HG03108 (cell line): ENCODE measurements around the gene C1QL4.

ENCODE experiments used
- ATAC-seq: cut with Tn5 transposase; IDR thresholded peaks from one replicate; pipeline ENCODE4 v1.9.1; 2021; ENCODE audit warnings: moderate library complexity; ENCODE audit not compliant: unreplicated experiment

C1QL4 gene

DNA sequence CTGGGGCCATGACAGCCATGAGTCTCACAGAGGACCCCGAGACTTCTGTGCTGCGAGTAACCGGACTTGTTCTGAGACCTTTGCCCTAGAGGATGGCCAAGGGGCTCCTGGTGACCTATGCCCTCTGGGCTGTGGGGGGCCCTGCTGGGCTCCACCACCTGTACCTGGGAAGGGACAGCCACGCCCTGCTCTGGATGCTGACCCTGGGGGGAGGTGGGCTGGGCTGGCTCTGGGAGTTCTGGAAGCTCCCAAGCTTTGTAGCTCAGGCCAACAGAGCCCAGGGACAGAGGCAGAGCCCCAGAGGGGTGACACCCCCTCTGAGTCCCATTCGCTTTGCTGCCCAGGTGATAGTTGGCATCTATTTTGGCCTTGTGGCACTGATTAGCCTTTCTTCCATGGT, 11.8 kb upstream of the C1QL4 start:
- ATAC-seq: no peak

DNA sequence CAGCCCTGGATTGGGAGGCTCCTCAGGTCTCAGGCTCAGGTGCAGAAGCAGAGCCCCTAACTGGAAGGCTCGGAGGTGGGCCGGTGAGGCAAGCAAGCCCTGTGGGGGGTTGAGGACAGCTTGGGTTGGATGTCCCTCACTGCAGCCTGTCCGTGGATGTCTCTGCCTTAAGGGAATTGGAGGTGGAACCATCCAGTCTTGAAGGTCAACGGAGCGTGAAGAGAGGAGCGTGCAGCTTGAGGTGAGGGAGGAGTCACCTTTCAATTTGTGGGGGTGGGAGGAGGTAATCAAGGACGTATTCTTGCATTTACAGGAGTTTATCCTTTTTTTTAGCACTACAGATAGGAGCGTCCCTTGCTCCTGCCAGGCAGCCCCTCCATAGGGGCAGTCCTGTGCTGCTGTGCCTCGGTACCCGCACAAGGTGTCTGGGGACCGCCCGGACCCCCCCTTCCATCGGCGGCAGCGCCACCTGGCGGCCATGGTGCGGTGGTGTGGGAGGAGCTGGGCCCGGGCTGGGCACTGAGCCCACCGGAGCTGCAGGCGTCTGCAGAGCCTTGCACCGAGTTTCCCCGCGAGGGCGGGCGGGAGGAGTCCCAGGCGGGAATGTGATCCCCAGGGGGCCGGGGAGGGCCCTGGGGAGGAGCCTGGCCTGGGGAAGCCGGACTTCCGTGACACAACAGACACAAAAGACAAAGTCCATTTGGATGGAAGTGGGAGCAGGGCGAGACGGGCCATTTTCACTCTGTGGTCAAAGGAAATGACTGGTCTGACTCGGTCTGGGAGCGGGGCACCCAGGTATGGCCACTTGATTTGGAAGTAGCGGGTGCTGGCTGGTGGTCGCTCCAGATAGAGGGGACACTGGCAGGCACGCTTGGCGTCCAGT, 10.6 kb upstream of the C1QL4 start:
- no peak for ATAC-seq

DNA sequence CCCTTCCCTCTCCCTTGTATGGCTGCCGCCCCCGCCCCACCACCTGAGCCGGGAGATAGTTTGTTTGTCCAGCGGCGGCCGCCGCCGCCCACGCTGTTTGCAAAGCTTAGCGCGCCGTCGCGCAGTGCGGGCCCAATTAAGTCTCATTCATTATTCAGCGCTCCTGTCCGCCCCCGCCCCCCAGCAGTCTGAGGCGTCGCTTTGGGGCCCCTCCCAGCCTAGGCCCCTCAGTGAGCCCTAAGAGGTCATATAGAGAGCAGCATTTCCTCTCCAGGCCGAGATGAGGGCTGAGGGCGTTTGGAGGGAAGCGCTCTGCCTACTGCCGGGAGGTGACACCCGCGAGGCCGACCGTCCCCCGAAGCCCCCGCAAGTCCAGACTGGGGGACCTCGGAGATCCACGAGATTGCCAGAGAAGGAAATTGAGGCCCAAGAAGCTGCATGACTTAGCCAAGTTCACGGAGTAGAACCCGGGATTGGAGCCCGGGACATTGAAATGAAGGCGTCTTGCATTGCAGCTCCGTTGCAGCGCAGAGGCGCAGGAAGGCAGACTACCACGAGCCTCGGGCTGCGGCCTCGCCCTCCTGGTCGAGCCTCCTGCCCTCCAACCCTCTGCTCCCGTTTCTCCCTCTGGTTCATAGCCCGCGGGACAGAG, 9.8 kb upstream of the C1QL4 start, which contains the start of gene DNAJC22:
DNAJC22 (plus strand) TSS at position 230 of the 652 bp plus-strand sequence. CDS start 1,985 bp downstream, outside the sequence.
- no peak for ATAC-seq

DNA sequence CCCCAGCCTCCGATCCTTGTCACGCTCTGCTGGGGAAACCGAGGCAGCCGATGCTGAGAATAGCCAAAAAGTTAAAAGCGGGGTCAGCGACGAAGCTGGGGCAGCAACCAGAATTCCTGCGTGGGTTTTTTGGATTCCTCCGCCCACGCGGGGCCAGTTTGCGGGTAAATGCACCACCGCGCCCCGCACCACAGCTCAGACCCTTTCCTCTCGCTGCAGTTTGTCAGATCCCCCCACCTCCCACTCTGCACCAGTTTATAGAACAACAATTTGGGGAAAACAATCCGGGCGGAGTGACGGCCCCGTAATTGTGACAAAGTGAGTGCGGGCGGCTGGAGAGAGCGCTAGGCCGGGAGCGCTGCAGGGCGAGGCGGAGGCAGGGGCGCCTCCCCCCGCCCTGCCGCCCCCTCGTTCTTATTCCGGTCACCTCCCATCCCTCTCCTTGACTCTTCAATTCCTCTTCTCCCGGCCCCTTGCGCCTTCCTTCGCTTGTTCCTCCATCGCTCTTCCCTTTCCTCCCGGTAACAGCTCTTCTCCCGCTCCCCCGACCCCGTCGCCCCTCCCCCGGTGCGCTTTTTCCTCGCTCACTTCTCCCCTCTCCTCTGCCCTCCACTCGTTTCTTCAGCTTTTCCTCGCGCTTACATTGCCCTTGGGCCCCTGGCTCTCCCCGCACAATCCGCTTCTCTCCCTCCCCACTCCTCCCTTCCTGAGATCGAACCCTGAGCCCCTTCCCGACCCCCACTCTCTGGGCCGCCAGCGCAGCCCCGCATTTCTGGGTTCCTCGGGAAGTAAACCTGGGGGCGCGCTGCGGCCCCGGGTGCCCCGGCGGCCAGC, 9.1 kb upstream of the C1QL4 start:
- ATAC-seq: no peak

DNA sequence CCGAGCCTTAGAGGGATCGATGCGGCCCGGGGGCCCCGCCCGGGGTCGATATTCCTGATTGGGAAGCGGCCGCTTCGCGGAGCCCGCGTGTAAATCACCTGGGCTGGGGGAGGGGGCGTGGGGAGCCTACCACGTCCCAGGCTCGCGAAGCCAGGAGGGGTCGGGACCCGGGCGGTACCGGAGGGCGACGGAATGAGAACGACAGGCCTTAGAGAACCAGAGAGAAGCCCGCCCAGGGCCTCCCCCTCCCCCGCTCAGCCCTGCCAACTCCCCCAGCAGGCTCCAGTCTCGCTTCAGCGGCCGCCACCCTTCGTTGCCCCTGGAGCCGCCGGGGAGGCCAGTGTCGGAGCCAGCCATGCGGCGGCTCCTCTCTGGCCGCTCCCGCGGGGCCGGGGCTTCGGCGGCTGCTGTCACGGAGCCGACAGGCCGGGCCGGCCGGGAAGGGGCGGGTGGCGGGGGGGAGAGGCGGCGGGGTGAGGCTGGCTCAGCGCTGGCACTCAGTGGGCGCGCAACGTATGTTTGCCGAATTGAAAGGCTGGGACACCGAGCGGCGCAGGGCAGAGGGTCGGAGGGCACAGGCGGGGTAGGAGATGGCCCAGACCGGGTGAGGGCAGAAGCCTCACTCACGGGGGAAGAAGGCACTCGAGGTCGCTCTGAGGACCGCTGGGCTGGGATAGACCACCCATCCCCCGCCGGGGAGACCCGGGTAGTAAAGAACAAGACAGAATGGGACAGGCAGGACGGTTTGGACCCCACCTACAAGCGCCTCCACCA, 8.2 kb upstream of the C1QL4 start:
- peak; percentile 45 for ATAC-seq

DNA sequence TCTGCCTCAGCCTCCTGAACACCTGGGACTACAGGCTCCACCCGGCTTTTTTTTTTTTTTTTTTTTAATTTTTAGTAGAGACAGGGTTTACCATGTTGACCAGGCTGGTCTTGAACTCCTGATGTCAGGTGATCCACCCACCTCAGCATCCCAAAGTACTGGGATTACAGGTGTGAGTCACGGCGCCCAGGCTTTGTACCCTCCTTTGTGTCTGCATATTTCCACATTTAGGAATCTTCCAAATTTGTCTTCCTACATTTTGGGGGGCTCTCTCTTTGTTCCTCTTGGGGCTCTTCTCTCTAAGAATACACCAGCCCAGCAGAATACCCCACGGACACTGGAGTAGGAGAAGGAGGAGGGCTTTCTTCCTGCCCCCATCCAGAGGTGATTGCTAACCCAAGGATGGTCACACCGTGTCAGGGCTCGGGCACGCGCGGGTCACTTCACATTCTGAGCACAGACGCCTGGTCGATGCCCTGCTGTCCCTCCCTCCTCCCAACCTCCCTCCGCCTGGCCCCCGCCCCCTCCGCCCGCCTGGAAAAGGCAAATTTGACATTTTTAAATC, 7.6 kb upstream of the C1QL4 start:
- ATAC-seq: no peak

DNA sequence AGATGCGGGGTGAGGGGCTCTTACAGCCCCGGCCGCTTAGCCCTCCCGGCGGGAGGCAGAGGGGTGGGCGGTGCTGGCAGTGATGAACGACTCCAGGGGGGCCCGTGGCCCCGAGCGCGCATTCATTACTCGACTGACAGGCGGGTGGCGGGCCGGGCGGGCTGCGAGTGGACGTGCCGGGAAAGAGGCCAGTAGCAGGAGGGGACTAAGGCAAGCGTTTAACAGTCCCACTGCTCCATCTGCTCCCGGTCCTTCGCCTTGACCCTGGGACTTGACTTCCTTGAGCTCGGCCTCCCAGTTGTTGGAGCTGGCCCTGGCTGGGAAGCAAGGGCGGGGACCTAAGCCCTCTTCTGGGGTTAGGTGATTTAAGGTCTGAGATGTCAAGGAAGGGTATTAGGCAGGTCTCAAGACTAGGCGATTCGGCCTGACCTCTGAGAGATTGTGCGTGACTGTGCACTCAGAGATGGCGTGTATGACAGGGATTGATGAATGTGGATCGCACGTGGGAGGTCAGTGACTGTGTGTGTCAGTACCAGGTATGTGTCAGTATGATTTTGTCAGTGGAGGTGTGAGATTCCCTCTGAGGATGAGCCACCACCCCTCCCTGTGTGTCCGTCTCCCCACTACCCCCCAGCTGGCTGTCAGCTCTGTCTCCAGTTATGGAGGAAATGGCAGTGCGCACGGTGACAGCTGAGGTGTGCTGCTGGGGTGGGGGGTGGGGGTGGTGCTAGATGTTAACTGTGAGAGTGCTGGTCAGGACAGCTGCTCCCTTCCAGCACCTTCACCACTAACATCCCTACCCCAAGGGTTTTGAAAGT, 6.1 kb upstream of the C1QL4 start:
- ATAC-seq: no peak

DNA sequence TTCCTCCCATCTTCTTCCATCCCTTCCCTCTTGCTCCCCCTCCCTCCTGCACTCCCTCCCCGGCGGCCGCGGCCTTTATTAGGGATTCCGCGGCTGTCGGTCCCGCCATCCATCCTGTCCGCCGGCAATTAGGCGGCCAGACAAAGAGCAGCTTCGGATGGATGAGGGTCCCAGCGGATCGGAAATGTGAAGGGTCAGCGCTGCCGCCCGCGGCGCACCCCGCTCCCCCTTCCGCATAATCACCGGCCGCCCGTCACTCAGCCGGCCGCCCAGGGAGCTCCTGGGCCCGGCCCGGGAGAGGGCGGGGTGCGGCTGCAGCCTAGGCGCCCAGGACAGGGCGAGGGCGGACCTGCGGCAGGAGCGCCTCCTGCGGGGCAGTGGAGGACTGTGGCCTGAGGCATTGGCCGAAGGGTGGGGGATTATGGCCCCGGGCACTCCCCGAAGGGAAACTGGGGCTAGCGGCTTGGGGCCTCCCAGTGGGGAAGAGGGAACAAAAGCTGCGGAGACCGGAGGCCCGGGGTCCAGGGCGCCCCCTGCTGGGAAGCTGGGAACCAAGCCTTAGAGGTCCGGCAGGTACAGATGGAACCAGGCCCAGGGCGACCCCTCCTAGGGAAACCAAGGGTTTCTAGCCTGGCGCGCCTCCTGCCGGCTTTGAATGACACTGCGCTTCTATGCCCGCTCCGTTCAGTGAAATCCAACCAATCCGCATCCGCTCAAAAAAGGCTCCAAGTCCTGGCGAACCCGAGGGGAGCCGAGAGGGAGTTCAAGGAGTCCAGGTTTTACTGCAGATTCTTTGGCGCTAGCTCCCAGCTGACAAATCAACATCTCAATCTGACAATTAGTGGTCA, 5.3 kb upstream of the C1QL4 start:
- peak; percentile 50 for ATAC-seq

DNA sequence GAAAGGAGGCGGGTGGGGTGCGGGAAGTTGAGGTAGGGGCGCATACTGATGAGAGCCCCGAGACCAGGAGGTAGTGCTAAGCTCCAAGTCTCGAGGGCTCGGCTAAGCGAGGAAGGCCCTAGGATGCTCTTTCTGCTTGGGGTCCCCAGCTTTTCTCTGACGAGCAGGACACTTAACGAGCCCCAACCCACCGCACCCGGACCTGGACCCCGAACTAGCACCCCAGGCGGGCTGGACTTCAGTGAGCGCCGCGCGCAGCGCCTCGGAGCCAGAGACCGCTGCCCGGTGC, 4.7 kb upstream of the C1QL4 start:
- ATAC-seq: no peak

DNA sequence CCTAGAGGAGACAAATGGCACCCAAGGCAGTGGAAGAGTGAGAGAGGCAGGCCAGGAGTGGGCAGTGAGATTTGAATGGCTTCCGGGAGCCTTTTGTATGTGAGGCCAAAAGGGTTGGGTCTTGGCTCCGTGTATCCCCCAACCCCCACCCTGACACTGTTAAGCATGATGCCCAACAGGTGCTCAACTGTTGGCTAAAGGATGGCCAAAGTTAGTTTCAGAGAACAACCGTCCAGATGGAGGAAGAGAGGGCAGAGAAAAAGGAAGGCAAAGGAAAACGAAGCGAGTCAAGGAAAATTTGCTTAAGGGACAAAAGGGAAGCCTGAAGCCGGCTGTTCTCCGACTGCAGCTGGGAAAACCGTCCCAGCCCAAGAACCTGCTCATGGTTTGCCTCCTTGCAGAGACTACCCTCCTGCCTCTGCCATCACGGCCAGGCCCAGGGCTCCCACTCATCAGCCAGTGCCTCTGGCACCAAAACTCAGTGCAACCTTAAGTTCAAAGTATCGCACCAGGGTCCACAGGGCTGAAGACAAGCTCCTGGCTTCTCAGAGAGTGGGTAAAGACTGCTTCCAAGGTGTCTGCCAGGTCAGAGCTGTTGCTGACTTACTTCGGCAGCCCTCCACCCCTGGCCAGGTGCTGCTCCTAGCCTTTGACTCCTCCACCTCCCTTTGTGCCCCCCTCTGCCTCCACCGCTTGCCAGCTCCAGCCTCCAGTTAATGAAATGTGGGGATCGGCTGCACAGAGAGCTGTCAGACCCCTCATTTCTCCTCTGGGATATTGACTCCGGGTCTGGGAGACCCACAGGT, 4.2 kb upstream of the C1QL4 start:
- no peak for ATAC-seq

DNA sequence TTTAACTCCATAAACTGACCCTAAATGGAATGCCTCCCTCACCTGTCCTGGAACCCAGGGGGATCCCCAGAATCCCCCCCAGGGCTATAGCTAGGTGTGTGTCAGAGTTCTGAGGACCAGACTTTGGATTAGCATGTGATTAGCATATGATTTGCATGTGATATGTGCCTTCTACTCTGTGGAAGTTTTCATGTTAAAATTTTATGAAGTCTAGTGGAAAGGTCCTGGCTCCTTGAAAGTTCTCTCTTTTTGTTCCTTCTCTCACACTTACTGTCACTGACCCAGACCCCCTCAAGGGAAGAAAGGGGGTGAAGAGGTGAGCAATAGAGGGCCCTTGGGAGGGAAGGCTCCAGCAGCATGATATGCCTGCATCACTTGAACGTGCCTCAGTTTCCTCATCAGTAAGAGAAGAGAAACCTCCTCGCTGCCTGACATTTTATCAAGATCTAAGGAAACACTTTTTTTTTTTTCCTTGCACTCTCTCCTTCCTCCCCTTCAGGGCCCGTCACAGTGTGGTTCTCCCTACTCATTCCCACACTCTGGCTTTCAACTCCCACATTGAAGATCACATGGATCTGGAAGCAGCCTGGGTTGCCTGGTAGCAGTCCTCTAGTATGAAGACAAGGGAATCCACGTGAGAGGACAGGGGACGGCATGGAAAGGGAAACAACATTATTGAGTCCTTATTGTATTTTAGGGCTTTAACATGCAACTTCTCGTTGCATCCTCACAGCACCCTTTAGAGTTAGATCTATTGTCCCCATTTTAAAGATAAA, 3.3 kb upstream of the C1QL4 start:
- ATAC-seq: no peak

DNA sequence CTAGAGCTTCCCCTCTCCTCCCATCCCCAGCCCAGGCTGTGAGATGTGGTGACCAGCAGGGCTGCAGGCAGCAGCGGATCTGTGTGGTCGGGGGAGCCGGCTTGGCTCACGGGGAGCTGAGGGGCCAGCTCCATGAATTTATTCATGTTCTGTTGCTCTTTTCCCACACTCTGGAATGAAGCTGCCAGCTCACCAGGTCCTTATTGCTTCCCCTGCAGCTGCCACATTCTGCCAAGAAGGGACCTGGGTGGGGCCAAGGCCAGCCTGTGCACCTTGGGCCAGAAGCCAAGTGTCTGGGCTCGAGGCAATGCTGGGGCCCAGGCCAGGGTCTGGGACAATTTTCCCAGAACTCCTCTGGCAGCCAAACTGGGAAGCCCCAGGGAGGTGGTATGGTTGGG, 2.5 kb upstream of the C1QL4 start:
- ATAC-seq: no peak

DNA sequence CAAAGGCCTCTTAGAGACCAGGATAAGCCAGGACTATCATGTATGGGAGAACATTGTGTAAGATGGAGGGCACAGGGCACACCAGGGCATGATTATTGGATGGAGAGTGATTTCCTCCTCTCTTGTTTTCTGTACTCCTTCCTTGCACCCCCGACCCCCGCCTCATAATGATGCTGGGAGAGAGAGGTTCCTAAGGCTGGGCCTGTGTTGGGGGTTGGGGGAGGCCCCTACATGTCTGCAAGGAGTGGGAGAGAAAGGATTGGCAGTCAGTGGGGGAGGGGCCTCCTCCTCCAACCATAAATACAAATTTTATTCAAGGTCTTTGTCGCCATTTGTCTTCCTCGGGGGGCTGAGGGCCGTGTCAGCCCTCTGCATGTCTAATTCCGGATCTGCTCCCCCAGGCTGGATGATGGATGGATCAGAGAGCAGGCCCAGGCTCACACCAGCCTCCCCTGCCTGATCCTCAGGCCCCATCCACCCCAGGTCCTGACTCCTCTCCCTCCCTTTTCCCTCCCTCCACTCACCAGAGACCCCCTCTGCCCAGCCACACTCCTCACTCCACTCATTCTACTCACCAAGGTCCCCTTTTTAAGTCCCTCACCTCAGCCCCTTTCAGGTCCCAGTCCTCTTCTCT, 2.0 kb upstream of the C1QL4 start:
- ATAC-seq: no peak

DNA sequence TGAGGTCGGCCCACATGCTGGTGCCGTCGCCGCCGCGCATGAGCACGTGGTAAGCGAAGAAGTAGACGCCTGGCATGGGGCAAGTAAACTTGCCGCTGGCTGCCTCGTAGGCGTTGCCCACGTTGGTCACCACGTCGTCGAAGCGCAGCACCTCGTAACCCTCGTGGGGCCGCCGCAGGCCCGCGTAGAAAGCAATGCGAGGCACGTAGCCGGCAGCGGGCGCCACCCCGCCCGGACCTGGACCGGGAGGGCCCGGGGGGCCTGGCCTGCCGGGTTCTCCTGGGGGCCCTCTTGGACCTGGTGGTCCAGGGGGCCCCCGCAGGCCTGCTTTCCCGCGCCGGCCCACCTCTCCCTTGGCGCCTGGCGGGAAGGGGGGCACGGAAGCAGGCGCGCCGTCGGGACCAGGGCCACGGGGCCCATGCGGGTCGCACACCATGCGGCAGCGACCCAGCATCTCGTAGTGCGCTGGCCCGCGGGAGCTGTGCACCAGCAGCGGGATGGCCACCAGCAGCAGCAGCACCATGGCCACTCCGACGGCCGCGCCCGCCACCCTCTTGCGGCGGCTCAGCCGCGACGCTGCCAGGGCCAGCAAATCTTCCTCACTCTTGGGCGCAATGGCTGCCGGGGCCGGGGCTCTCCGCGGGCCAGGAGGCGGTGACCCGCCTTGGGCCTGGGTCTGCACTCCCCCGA, 888 bp downstream of the C1QL4 start:
- no peak for ATAC-seq

DNA sequence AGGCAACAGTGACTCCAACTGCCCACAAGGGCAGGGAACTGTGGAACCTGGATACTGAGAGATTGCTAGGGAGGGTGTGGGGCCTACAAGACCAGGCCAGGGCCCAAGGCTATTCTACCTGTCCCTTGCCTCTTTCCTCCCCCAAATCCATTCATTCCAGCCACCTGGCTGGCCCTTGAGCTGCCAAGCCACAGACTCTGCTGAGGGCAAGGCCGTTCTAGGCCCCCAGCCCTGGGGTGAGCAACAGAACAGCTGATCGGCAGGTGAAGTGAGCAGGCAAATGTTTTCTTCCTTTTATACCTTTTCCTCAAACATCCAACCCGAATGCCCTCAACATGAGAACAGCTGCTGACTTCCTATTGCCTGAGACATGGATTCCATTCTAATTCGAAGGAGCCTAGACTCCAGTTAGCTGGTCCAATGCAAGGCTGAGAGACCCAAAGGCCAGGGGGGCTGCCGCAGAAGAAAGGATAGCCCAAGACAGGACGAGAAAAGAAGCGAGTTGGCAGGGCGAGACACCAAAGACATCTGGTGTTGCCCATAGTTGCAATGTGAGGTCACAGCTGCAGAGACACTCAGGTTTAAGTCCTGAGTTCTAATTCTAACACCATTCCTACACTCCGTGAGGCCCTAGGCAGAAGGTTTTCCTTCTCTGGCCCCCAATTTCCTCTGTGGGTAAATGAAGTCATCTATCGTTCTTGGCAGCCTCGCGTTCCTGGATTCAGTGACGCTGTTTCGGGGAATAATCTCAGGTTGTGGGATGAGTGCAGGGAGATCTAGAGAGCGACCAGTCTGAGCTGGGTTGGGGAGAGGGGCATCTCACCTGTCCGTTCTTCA, 1.7 kb downstream of the C1QL4 start:
- ATAC-seq: no peak
